Stimulated activated CD4-positive, alpha-beta T cell treated with anti-CD3 and anti-CD28 coated beads, Interleukin-15, amount 100 ng/mL, for 24 hours (primary cell): ENCODE measurements around the gene PPP1R2C.

Experiments used
- DNase-seq: peaks from one replicate; pipeline ENCODE4 v3.0.0-alpha.2; 2020

PPP1R2C gene

GRCh38 chrX:42778096-42778495 is at the start of gene PPP1R2C:
Gene PPP1R2C (minus strand): TSS chrX:42778163. CDS start chrX:42778079, 84 bp downstream.
- no peak for DNase-seq

GRCh38 chrX:42825201-42825600 is 47.2 kb upstream of the PPP1R2C start:
- DNase-seq = no peak

- no peak for DNase-seq
Measured at GRCh38 chrX:42824541-42824940, 46.6 kb upstream of the PPP1R2C start.

- no peak for DNase-seq
Measured at GRCh38 chrX:42823443-42823842, 45.5 kb upstream of the PPP1R2C start.

- no peak for DNase-seq
Measured at GRCh38 chrX:42821803-42822443, 44.0 kb upstream of the PPP1R2C start.

- DNase-seq = no peak
Measured at GRCh38 chrX:42818151-42818921, 40.4 kb upstream of the PPP1R2C start.

GRCh38 chrX:42809569-42809968 is 31.6 kb upstream of the PPP1R2C start:
- no peak for DNase-seq

GRCh38 chrX:42807393-42807792 is 29.4 kb upstream of the PPP1R2C start:
- DNase-seq = no peak

- DNase-seq = no peak
Measured at GRCh38 chrX:42804524-42804923, 26.6 kb upstream of the PPP1R2C start.

- DNase-seq = no peak
Measured at GRCh38 chrX:42803320-42803719, 25.4 kb upstream of the PPP1R2C start.

GRCh38 chrX:42797651-42798269 is 19.8 kb upstream of the PPP1R2C start:
- no peak for DNase-seq

GRCh38 chrX:42783451-42783850 is 5.5 kb upstream of the PPP1R2C start:
- DNase-seq = no peak

- DNase-seq = no peak
Measured at GRCh38 chrX:42776195-42776594, 1.8 kb downstream of the PPP1R2C start.

- no peak for DNase-seq
Measured at GRCh38 chrX:42772874-42773273, 5.1 kb downstream of the PPP1R2C start.

GRCh38 chrX:42771506-42772335 is 6.2 kb downstream of the PPP1R2C start:
- DNase-seq = no peak

- no peak for DNase-seq
Measured at GRCh38 chrX:42770566-42770965, 7.4 kb downstream of the PPP1R2C start.

GRCh38 chrX:42759881-42760280 is 18.1 kb downstream of the PPP1R2C start:
- no peak for DNase-seq

- no peak for DNase-seq
Measured at GRCh38 chrX:42755815-42756214, 22.1 kb downstream of the PPP1R2C start.

GRCh38 chrX:42754603-42755002 is 23.4 kb downstream of the PPP1R2C start:
- DNase-seq = no peak

- DNase-seq = no peak
Measured at GRCh38 chrX:42754115-42754514, 23.8 kb downstream of the PPP1R2C start.

GRCh38 chrX:42752730-42753129 is 25.2 kb downstream of the PPP1R2C start:
- no peak for DNase-seq

GRCh38 chrX:42751573-42751972 is 26.4 kb downstream of the PPP1R2C start:
- no peak for DNase-seq
